GM23338 (cell line): Measurements from ENCODE around the gene IL1A.

Experiments
- CTCF ChIP-seq, 2 experiments: fragments of 200-600 bp in 1 of 2; sonication (generic) in 1 of 2; conservative IDR thresholded peaks; 2 replicates each; pipeline versions ENCODE4 v1.5.1 to v1.6.1; 2016 to 2017; ENCODE audit warnings: antibody characterized with exemption in 2 of 2, low read depth in 2 of 2, mild to moderate bottlenecking in 2 of 2, moderate library complexity in 1 of 2
- POLR2AphosphoS5 ChIP-seq: IDR thresholded peaks from 2 replicates; pipeline ENCODE4 v1.6.1; 2016; ENCODE audit warnings: antibody characterized with exemption, low read depth
- REST ChIP-seq: IDR thresholded peaks from one replicate; pipeline ENCODE4 v1.6.1; 2018; ENCODE audit warnings: antibody characterized with exemption; ENCODE audit not compliant: unreplicated experiment

DNA sequence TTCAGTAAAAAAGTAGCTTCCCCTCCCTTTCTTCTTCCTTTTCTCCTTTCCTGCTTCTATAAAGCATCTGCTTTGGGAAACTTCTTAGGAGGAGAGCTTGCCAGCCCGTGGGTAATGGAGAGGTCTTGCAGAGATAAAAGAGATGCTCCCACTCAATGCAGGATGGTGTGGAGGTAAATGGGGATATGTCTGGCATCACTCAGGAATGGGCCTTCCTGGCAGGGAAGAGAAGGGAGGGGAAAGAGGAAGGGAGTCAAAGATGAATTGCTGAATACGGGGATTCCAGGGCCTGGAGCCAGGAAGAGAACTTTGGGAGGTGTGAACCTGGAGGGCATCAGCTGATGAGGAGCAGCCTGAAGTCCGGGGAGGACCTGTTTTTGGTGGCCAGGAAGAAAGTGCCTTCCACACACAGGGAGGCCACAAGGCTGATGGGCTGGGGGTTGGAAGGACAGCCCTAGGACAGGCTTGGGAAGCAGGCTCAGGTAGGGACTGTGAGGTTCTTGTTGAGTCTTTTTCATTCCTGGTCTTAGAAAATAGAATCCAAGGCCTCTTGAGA is 27.1 kb upstream of the IL1A start:
- TF ChIP-seq POLR2AphosphoS5 (no peak), REST (no peak), CTCF (conservative IDR thresholded peaks at IDR 0.05; ENCODE audit: low read depth in 2 of 2) (no peak)
